ENCODE measurements around the gene OR5B21.

DNA sequence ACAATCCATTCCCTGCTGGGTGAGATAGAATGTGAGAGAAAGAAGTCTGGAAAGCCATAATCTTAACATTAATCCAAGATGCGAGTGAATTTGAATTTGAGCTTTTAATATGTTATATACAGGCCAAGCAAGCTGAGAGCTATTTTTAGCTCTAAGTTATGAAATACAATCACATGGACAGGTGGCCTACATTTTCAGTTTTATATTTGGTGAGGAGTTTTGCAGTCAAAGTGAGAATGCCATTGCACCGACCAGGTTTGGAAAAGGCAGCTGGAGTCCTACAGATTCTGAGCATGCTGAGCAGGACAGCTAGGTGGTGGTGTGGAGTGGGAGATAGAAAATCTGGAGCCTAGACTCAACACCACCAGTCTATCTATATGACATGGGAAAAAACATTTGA lies 12.0 kb downstream of the OR5B21 start:
- no peak for TF ChIP-seq POLR2A (IDR thresholded peaks at IDR 0.05)
- no peak for TF ChIP-seq CTCF (IDR thresholded peaks at IDR 0.05 in 8 of 11, conservative IDR thresholded peaks at IDR 0.05 in 3 of 11)
- no peak for TF ChIP-seq POLR2AphosphoS5 (IDR thresholded peaks at IDR 0.05)
